Common myeloid progenitor, CD34-positive (primary cell): ENCODE measurements around the gene RSPH3. TPM values are rescaled to one million over a fixed set of nuclear protein-coding genes. Genes with fewer than 3 reads are reported as not detected.

Source experiments
- CTCF ChIA-PET: fragments of 350-600 bp; sonication (Branson Sonifier 250); formaldehyde crosslinking; loops from one replicate; lab custom pipeline; 2021; ENCODE audit warnings: antibody characterized with exemption; lab: Charles Lee
- POLR2A ChIA-PET: fragments of 350-600 bp; sonication (Branson Sonifier 250); formaldehyde crosslinking; loops from one replicate; lab custom pipeline; 2021; ENCODE audit warnings: antibody characterized with exemption; lab: Charles Lee
- DNase-seq, 3 donors: peaks; one replicate each; pipeline versions ENCODE4 v3.0.0 to v3.0.0-alpha.2; 2013
- H3K27ac ChIP-seq, 2 experiments: 1 replicate in 1 of 2; 2 replicates in 1 of 2; pipeline ENCODE4 v1.7.0; 2013; ENCODE audit warnings: inconsistent platforms in 2 of 2, low read length in 2 of 2, mild to moderate bottlenecking in 2 of 2, low read depth in 1 of 2, moderate library complexity in 1 of 2; ENCODE audit not compliant: severe bottlenecking in 2 of 2, insufficient read depth in 1 of 2, poor library complexity in 1 of 2
- H3K27me3 ChIP-seq, 5 experiments: replicated peaks in 2 of 5; 1 replicate in 3 of 5; 2 replicates in 2 of 5; pipeline versions ENCODE4 v1.6.1 to v1.7.0; 2013; ENCODE audit warnings: low read length in 4 of 5, mild to moderate bottlenecking in 2 of 5, moderate library complexity in 2 of 5, inconsistent platforms in 1 of 5; ENCODE audit not compliant: insufficient read depth in 5 of 5, control insufficient read depth in 4 of 5
- H3K36me3 ChIP-seq, 4 experiments: 1 replicate in 2 of 4; 2 replicates in 2 of 4; pipeline versions ENCODE4 v1.6.1 to v1.7.0; 2013; ENCODE audit warnings: low read length in 3 of 4, control low read depth in 1 of 4, mild to moderate bottlenecking in 1 of 4; ENCODE audit not compliant: control insufficient read depth in 4 of 4, insufficient read depth in 4 of 4
- H3K4me1 ChIP-seq, 4 experiments: 1 replicate in 3 of 4; 2 replicates in 1 of 4; pipeline versions ENCODE4 v1.6.1 to v1.7.1; 2013; ENCODE audit warnings: low read length in 3 of 4, mild to moderate bottlenecking in 3 of 4, control low read depth in 1 of 4, inconsistent platforms in 1 of 4, moderate library complexity in 1 of 4; ENCODE audit not compliant: control insufficient read depth in 4 of 4, insufficient read depth in 4 of 4; ENCODE audit errors: control extremely low read depth in 1 of 4
- H3K4me3 ChIP-seq, 7 experiments: 1 replicate in 4 of 7; 2 replicates in 3 of 7; pipeline versions ENCODE4 v1.5.1 to v1.7.0; 2013; ENCODE audit warnings: mild to moderate bottlenecking in 7 of 7, low read length in 6 of 7, moderate library complexity in 6 of 7, inconsistent platforms in 2 of 7, low read depth in 2 of 7, control low read depth in 1 of 7; ENCODE audit not compliant: insufficient read depth in 4 of 7, control insufficient read depth in 1 of 7; ENCODE audit errors: extremely low read depth in 1 of 7
- H3K9me3 ChIP-seq, 5 experiments: 1 replicate in 4 of 5; 2 replicates in 1 of 5; pipeline versions ENCODE4 v1.6.1 to v1.7.1; 2013; ENCODE audit warnings: low read length in 4 of 5, mild to moderate bottlenecking in 2 of 5, inconsistent platforms in 1 of 5, low read depth in 1 of 5, moderate library complexity in 1 of 5; ENCODE audit not compliant: control insufficient read depth in 4 of 5, insufficient read depth in 2 of 5; ENCODE audit errors: control extremely low read depth in 1 of 5
- WGBS: methylation state at CpG from one replicate; pipeline ENCODE4 v1.1.5; 2013; ENCODE audit not compliant: insufficient coverage; 5-methylcytosine and 5-hydroxymethylcytosine counted together
- polyA plus RNA-seq: library from polyadenylated mRNA; unstranded; fragments of 120-200 nt; gene quantifications from one replicate; pipeline ENCODE4 v1.2.1, GENCODE V29; 2013

The RSPH3 gene, protein sequence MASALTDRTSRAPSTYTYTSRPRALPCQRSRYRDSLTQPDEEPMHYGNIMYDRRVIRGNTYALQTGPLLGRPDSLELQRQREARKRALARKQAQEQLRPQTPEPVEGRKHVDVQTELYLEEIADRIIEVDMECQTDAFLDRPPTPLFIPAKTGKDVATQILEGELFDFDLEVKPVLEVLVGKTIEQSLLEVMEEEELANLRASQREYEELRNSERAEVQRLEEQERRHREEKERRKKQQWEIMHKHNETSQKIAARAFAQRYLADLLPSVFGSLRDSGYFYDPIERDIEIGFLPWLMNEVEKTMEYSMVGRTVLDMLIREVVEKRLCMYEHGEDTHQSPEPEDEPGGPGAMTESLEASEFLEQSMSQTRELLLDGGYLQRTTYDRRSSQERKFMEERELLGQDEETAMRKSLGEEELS
- polyA plus RNA-seq = 6.3 TPM

DNA sequence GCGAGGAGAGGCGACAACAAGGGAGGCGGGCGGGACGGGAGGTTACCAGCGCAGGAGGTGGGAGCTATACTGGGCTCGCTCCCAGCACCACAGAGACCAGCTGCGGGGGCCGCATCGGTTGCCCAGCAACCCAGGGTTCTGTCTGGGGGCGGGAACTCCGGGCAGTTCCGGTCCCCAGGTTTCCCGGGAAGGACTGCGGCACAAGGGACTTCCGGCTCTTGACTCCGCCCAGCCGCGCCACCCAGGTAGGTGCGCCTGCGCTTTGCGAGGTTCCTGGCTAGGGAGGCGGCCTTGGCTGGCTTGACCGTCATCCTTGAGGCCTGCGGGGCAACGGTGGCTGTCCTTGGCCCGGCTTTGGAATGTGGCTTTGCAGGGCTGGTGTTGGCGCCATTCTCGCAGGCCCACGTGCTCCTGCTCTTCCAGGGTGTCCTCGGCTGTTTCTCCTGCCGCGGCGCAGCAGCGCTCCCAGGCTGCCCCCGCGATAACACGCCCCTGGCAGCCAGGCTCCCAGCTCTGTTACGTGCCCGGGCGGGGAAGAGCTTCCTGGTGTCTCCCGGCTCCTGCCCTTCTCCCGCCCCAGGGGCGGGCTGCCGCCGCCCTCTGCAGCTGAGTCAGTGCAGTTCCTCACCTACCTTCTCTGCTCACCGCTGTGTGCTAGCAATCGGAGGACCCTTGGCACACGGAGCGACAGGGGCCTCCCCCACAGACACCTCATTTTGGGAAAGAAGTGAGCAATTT, at the start of gene RSPH3:
Gene RSPH3 (minus strand): TSS at position 537 of the 738 bp plus-strand sequence. CDS start 652 bp downstream, outside the sequence.
- no peaks in the 10 kb centered on the region for H3K36me3 ChIP-seq
- 0% methylated on average over 46 of the region's 50 CpGs for WGBS
- peak within 1 kb of the TSS; percentile 50 to 84 for H3K27ac ChIP-seq
- POLR2A ChIA-PET = no interaction called here
- DNase-seq = peak; percentile 71 to 76 (median 74)
- H3K27me3 ChIP-seq = no peaks in the 10 kb centered on the region
- peaks cover 4 to 27% (median 20%) of the 10 kb centered on the region in 4 experiments for H3K4me1 ChIP-seq
- CTCF ChIA-PET = interaction anchor here (1.0 to 22.2 kb wide), 10 partner anchors 9 to 296 kb away, joined by 3 to 426 read pairs (median 4); no protein-coding TSS in a partner anchor
- H3K4me3 ChIP-seq = peak within 1 kb of the TSS; percentile 74 to 96 (median 88)
- H3K9me3 ChIP-seq = no peaks in the 10 kb centered on the region

DNA sequence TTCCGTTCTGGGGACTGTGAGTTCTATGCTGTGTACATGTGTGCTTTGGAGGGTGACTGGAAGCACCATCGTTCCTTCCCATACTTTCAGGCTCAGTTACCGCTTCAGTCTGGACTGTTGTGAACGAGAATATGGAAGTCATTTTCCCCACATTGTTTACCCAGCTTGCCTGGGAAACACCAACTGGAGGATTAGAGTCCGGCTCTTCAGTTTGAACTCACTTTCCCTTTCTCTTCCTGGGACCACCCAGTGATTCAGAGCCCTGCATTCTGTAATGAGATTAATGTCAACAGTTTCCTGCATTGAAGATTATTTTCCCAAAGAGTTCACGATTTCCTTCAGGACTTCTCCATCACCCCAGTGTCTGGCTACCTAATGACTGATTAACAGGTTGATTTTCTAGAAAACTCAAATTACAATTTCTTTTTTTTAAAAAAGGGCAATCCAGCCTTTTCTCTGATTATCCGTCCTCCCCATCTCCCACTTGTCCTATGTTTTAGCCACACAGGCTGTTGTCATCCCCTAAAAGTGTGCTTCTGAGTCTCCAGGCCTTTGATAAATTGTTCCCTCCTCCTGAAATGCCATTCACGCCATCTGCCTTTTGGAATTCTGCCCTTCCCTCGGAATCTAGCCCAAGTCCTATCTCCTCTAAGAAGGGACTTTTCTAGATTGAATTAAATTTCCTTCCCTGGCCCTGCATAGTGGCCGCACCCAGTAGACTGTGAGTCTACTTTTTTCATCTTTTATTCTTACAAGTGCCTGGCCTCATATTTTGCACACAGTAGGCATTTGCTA, 48.1 kb upstream of the RSPH3 start:
- Histone ChIP-seq H3K4me1 (peaks cover 25 to 31% (median 27%) of the 10 kb centered on the region in 4 experiments), H3K36me3 (peaks cover 0 to 3% (median 1%) of the 10 kb centered on the region in 4 experiments), H3K9me3 (no peaks in the 10 kb centered on the region), H3K4me3 (no peak overlapping the region), H3K27ac (no peak overlapping the region), H3K27me3 (no peaks in the 10 kb centered on the region)
- POLR2A ChIA-PET = no interaction called here
- CTCF ChIA-PET = interaction anchor here (0.7 to 9.2 kb wide), 6 partner anchors 9 to 87 kb away, joined by 3 to 92 read pairs (median 4); no protein-coding TSS in a partner anchor
- DNase-seq = no peak
- WGBS = 96% methylated on average over 8 of the region's 10 CpGs

DNA sequence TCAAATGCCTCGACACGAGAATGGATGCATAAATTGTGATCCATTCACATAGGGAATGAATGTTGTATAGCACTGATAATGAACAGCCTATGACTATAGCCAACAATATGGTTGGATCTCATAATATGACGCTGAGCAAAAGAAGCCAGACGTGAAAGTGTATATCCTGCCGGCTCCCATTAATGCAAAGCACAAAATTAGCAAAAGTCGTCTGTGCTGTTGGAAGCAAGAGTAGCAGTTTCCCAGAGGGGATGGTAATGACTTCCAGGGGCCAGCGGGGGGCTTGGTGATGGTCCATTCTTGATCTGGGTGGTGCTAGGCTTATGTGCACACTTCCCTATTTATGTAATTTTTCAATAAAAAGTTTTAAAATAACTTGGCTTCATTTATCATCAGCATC, 45.8 kb upstream of the RSPH3 start:
- H3K36me3 ChIP-seq = peaks cover 6 to 23% (median 18%) of the 10 kb centered on the region in 4 experiments

DNA sequence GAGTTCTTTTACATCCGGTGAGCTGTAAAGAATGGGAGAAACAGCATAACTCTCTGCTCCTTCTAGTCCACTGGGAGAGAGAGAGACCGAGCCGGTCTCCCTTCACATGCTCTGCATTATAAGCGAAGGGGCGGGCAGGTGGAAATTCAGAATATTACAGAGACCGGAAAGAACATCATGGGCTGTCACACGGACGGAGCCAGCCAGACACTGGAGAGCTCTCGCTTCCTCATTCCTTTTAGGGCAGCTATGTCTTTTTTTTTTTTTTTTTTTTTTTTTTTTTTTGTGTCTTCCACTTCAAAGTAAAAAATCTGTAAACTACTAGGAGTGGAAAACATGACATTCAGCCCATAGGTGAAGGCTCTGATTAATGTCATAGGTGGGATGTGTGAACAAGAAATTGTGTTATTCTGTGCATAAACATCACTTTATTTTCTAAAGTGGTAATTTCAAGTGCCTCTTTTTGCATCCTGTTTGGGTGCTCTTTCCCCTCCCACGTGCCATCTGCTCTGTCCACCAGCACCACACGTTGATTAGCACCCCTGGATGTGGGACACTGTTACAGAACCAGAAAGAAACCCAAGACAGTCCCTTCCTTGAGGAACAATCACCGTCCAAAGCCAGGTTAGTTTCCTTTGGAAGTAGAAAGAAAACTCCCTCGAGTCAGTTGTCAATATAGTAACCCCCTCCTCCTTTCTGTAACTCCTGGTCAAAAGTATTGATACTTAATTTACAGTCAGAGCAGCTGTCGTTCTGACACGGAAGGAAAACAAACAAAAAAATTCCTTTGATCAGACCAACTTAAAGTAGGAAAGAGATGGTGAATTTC, 45.1 kb upstream of the RSPH3 start, which contains the start of gene TAGAP:
Gene TAGAP (minus strand): TSS at position 93 of the 829 bp plus-strand sequence. CDS start 845 bp downstream, outside the sequence.
- H3K9me3 ChIP-seq = no peaks in the 10 kb centered on the region
- H3K27ac ChIP-seq = peak within 1 kb of the TSS; percentile 98 to 99
- peak; percentile 80 to 95 (median 95) for DNase-seq
- CTCF ChIA-PET = interaction anchor here (0.6 to 11.1 kb wide), 18 partner anchors 8 to 473 kb away, joined by 3 to 126 read pairs (median 6); no protein-coding TSS in a partner anchor
- H3K4me1 ChIP-seq = peaks cover 40 to 51% (median 45%) of the 10 kb centered on the region in 4 experiments
- WGBS = 0% methylated on average over 7 of the region's 15 CpGs
- peak within 1 kb of the TSS; percentile 38 to 99 (median 94) for H3K4me3 ChIP-seq
- H3K27me3 ChIP-seq = no peaks in the 10 kb centered on the region
- H3K36me3 ChIP-seq = peaks cover 7 to 30% (median 24%) of the 10 kb centered on the region in 4 experiments
- POLR2A ChIA-PET = interaction anchor here (0.7 to 1.3 kb wide), 3 partner anchors 28 to 60 kb away, joined by 4 to 8 read pairs (median 4); no protein-coding TSS in a partner anchor

More for the DNA sequence above, 45.8 kb upstream of the RSPH3 start:
- DNase-seq = peak; percentile 65 to 82 (median 81)
- no peak overlapping the region for H3K4me3 ChIP-seq
- peaks cover 33 to 44% (median 38%) of the 10 kb centered on the region in 4 experiments for H3K4me1 ChIP-seq
- WGBS = 60% methylated on average over 1 of the region's 7 CpGs
- H3K9me3 ChIP-seq = no peaks in the 10 kb centered on the region
- no peak overlapping the region for H3K27ac ChIP-seq
- ChIA-PET POLR2A (no interaction called here), CTCF (interaction anchor here (0.6 to 11.1 kb wide), 6 partner anchors 17 to 79 kb away, joined by 4 to 126 read pairs (median 12); no protein-coding TSS in a partner anchor)
- H3K27me3 ChIP-seq = no peaks in the 10 kb centered on the region

DNA sequence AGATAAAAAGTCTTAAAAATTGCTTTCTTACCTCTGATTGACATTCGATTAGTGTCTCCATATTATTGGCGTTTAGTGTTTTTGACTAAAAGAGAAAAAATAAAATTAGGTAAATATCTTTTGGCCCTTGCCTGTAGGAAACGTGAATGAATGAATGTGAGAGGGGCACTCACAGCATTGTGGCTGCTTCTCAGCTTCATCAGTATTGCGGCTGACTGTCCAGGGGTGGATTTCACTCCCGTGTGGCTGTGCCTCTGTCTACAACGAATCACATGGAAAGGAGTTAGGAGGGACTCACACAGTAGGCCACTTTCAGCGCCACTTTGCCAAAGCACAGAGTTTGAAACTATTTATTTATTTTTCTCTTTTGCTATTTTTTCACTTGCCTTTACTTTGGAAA, 43.9 kb upstream of the RSPH3 start:
- H3K4me3 ChIP-seq = peak overlapping the region in 6 of 7 experiments; percentile 81 to 99 (median 96)
- H3K4me1 ChIP-seq = peaks cover 49 to 57% (median 55%) of the 10 kb centered on the region in 4 experiments
- WGBS = 5% methylated on average over 4 of the region's 7 CpGs
- H3K27ac ChIP-seq = peak overlapping the region; percentile 98 to 99
- ChIA-PET POLR2A (interaction anchor here (1.3 kb wide), 1 partner anchor 61 kb away, joined by 8 read pairs; no protein-coding TSS in a partner anchor), CTCF (interaction anchor here (0.8 to 11.1 kb wide), 22 partner anchors 8 to 90 kb away, joined by 3 to 126 read pairs (median 5); no protein-coding TSS in a partner anchor)
- H3K36me3 ChIP-seq = peaks cover 9 to 33% (median 27%) of the 10 kb centered on the region in 4 experiments
- no peak for DNase-seq
- H3K9me3 ChIP-seq = no peaks in the 10 kb centered on the region
- H3K27me3 ChIP-seq = no peaks in the 10 kb centered on the region
